Ovary (tissue), 9 donors: ENCODE data around the gene SYK. TPM values are rescaled to one million over a fixed set of nuclear protein-coding genes. Genes with fewer than 3 reads are reported as not detected.

Experiments
- DNase-seq, 5 donors: peaks; one replicate each; pipeline ENCODE4 v3.0.0-alpha.2; 2019 to 2020
- H3K27ac ChIP-seq, 2 donors: fragments of 200-600 bp; one replicate each; pipeline versions ENCODE4 v1.5.1 to v1.8.0; 2019 to 2022
- H3K27me3 ChIP-seq: fragments of 200-600 bp; one replicate; pipeline ENCODE4 v1.8.0; 2022
- H3K36me3 ChIP-seq: fragments of 200-600 bp; sonication (generic); one replicate; pipeline ENCODE4 v1.5.1; 2019
- H3K4me1 ChIP-seq: one replicate; pipeline ENCODE4 v1.8.1; 2013; ENCODE audit warnings: mild to moderate bottlenecking, moderate library complexity; ENCODE audit not compliant: insufficient read depth
- H3K4me3 ChIP-seq: fragments of 200-600 bp; sonication (generic); one replicate; pipeline ENCODE4 v1.5.1; 2017
- H3K9me3 ChIP-seq, 2 donors: fragments of 200-600 bp in 1 of 2; sonication (generic) in 1 of 2; one replicate each; pipeline versions ENCODE4 v1.5.1 to v1.8.1; 2013 to 2019; ENCODE audit warnings: mild to moderate bottlenecking in 1 of 2, moderate library complexity in 1 of 2
- CTCF ChIP-seq, 3 donors: fragments of 450-650 bp in 2 of 3; fragments of 200-600 bp in 1 of 3; IDR thresholded peaks; one replicate each; pipeline versions ENCODE4 v1.5.1 to v1.8.0; 2016 to 2022; ENCODE audit warnings: antibody characterized with exemption in 3 of 3, mild to moderate bottlenecking in 1 of 3
- EP300 ChIP-seq: sonication (generic); formaldehyde crosslinking; IDR thresholded peaks from one replicate; pipeline ENCODE4 v1.6.1; 2017; ENCODE audit warnings: antibody characterized with exemption
- POLR2A ChIP-seq: fragments of 450-650 bp; IDR thresholded peaks from one replicate; pipeline ENCODE4 v1.6.1; 2017; ENCODE audit warnings: antibody characterized with exemption, mild to moderate bottlenecking, moderate library complexity
- WGBS, 3 donors: extraction: QIAGEN DNeasy Blood & Tissue Kit in 1 of 3; methylation state at CpG; one replicate each; pipeline versions ENCODE4 v1.1.5 to v1.1.7; 2013 to 2017; 5-methylcytosine and 5-hydroxymethylcytosine counted together
- intact Hi-C, 4 donors: fragments of 100-400 bp; cut with DNase I; formaldehyde crosslinking; loops; one replicate each; pipeline versions ENCODE4 v1.11.0 to v1.15.1; 2022 to 2023
- polyA plus RNA-seq, 2 donors: library from polyadenylated mRNA; stranded (reverse); fragments of 200-250 nt in 1 of 2; fragments of 350-450 nt in 1 of 2; fragmentation: Illumina TruSeq in 1 of 2; extraction: RNeasy Lipid Tissue Mini Kit (QIAGEN cat#74804) in 1 of 2; gene quantifications; one replicate each; pipeline ENCODE4 v1.2.3, GENCODE V29; 2013 to 2014
- total RNA-seq, 7 donors: library from RNA; depleted of rRNA in 2 of 7; stranded (reverse); fragments of >200 nt in 2 of 7; fragmentation: NEBNext Ultra II Directional in 3 of 7; extraction: Animal tissue kit (Norgen Biotek cat#: 25700) in 3 of 7; gene quantifications; one replicate each; pipeline versions ENCODE4 v1.1.0 to v1.2.4, GENCODE V29; 2016 to 2023
- donor health status: DM: no; HTN: no; CAD: no; lungs with moderate emphysema.
- donor health status: DM: no; HTN: no; CAD: no.
- donor health status: Bipolar disorder and iron deficiency.
- donor health status: DM: yes; HTN: yes; CAD: no.
- donor health status: DM: no; HTN: no; CAD: no.
- donor health status: DM: yes; HTN: yes; CAD: no.

The SYK gene
- total and polyA plus RNA-seq, 9 donors, result 1.4 to 12.0 (median 8.6) TPM

GRCh38 chr9:90878562-90878961 is 76.9 kb downstream of the SYK start:
- TF ChIP-seq CTCF (IDR thresholded peaks at IDR 0.05) (no peak), POLR2A (no peak), EP300 (no peak)
- H3K27me3 ChIP-seq, result no peaks in the 10 kb centered on the region
- no peak overlapping the region for H3K27ac ChIP-seq
- no peaks in the 10 kb centered on the region for H3K9me3 ChIP-seq
- 78 to 89% (median 82%) methylated on average over 5 of the region's 5 CpGs for WGBS, 3 donors
- intact Hi-C loops, result loop anchor here in 1 of 4 donors (10.0 kb wide), 1 partner anchor 1284 kb away; no protein-coding TSS in a partner anchor
- H3K4me1 ChIP-seq, result no peaks in the 10 kb centered on the region
- H3K36me3 ChIP-seq, result no peaks in the 10 kb centered on the region
- no peak overlapping the region for H3K4me3 ChIP-seq
- DNase-seq, result no peak

- Histone ChIP-seq H3K36me3 (no peaks in the 10 kb centered on the region), H3K27me3 (no peaks in the 10 kb centered on the region), H3K9me3 (no peaks in the 10 kb centered on the region), H3K27ac (no peak overlapping the region), H3K4me1 (no peaks in the 10 kb centered on the region), H3K4me3 (no peak overlapping the region)
- no peak for DNase-seq
- TF ChIP-seq CTCF (IDR thresholded peaks at IDR 0.05) (no peak), POLR2A (no peak), EP300 (no peak)
- intact Hi-C loops, result no loop called here
- 86 to 100% (median 93%) methylated on average over 2 of the region's 2 CpGs for WGBS, 3 donors
These were observed 78.4 kb downstream of the SYK start for GRCh38 chr9:90880066-90880465.

- intact Hi-C loops, result no loop called here
- Histone ChIP-seq H3K4me3 (no peak overlapping the region), H3K36me3 (no peaks in the 10 kb centered on the region), H3K27me3 (no peaks in the 10 kb centered on the region), H3K9me3 (no peaks in the 10 kb centered on the region), H3K4me1 (no peaks in the 10 kb centered on the region), H3K27ac (no peak overlapping the region)
- TF ChIP-seq EP300, result no peak
- no peak for TF ChIP-seq CTCF (IDR thresholded peaks at IDR 0.05)
- TF ChIP-seq POLR2A, result no peak
- 78 to 88% (median 83%) methylated on average over 6 of the region's 6 CpGs for WGBS, 3 donors
- DNase-seq, result no peak
These were observed 79.0 kb downstream of the SYK start for GRCh38 chr9:90880669-90881068.

- Histone ChIP-seq H3K27ac (no peak overlapping the region), H3K4me3 (no peak overlapping the region), H3K27me3 (no peaks in the 10 kb centered on the region), H3K36me3 (no peaks in the 10 kb centered on the region), H3K9me3 (no peaks in the 10 kb centered on the region), H3K4me1 (no peaks in the 10 kb centered on the region)
- 83 to 90% (median 85%) methylated on average over 9 of the region's 9 CpGs for WGBS, 3 donors
- no peak for DNase-seq
- intact Hi-C loops, result no loop called here
- TF ChIP-seq CTCF (IDR thresholded peaks at IDR 0.05) (no peak), POLR2A (no peak), EP300 (no peak)
These were observed 80.0 kb downstream of the SYK start for GRCh38 chr9:90881648-90882047.
